Effector CD4-positive, alpha-beta T cell (primary cell): Measurements from ENCODE around the gene ACER2.
"Not testable (repeated sequence)": the region's sequence is repeated elsewhere in the genome, so short reads cannot be mapped to it uniquely, and the experiment has no call there.

Experiments
- DNase-seq: peaks from one replicate; pipeline ENCODE4 v3.0.0-alpha.2; 2020
- total RNA-seq: gene quantifications from one replicate; lab custom pipeline; 2026; lab: John Stamatoyannopoulos, UW

ACER2 gene
- 3.6 reads per million, percentile 14 among the genes with 10 or more reads in this experiment for total RNA-seq

GRCh38 chr9:19408693-19409400 lies at the start of gene ACER2:
TSS of gene ACER2 (plus strand) at chr9:19409009. CDS start at chr9:19409085, 76 bp downstream.
- peak; percentile 88 for DNase-seq

GRCh38 chr9:19369107-19369506 lies 39.7 kb upstream of the ACER2 start:
- DNase-seq: no peak

- no peak for DNase-seq
Observed at GRCh38 chr9:19371942-19372341, 36.9 kb upstream of the ACER2 start.

GRCh38 chr9:19372567-19372966 lies 36.2 kb upstream of the ACER2 start:
- DNase-seq: no peak

GRCh38 chr9:19373527-19373926 lies 35.3 kb upstream of the ACER2 start:
- DNase-seq: no peak

GRCh38 chr9:19375538-19375937 lies 33.3 kb upstream of the ACER2 start:
- DNase-seq: no peak

- no peak for DNase-seq
Observed at GRCh38 chr9:19376931-19377330, 31.9 kb upstream of the ACER2 start.

- DNase-seq: no peak
Observed at GRCh38 chr9:19378164-19378563, 30.6 kb upstream of the ACER2 start.

GRCh38 chr9:19378647-19379046 lies 30.2 kb upstream of the ACER2 start:
- DNase-seq: no peak

- DNase-seq: no peak
Observed at GRCh38 chr9:19379283-19379682, 29.5 kb upstream of the ACER2 start.

GRCh38 chr9:19379697-19380046 lies 29.1 kb upstream of the ACER2 start:
- peak; percentile 32 for DNase-seq

- DNase-seq: no peak
Observed at GRCh38 chr9:19380826-19381075, 28.1 kb upstream of the ACER2 start.

GRCh38 chr9:19381656-19382055 lies 27.2 kb upstream of the ACER2 start:
- DNase-seq: no peak

GRCh38 chr9:19385212-19385611 lies 23.6 kb upstream of the ACER2 start:
- not testable (repeated sequence) for DNase-seq

- no peak for DNase-seq
Observed at GRCh38 chr9:19385786-19386501, 22.9 kb upstream of the ACER2 start.

- DNase-seq: no peak
Observed at GRCh38 chr9:19386502-19387044, 22.2 kb upstream of the ACER2 start.

GRCh38 chr9:19387317-19387716 lies 21.5 kb upstream of the ACER2 start:
- no peak for DNase-seq

GRCh38 chr9:19389539-19389938 lies 19.3 kb upstream of the ACER2 start:
- not testable (repeated sequence) for DNase-seq

GRCh38 chr9:19397845-19398244 lies 11.0 kb upstream of the ACER2 start:
- no peak for DNase-seq

- DNase-seq: not testable (repeated sequence)
Observed at GRCh38 chr9:19403231-19403630, 5.6 kb upstream of the ACER2 start.

- no peak for DNase-seq
Observed at GRCh38 chr9:19404283-19405075, 4.3 kb upstream of the ACER2 start.

GRCh38 chr9:19405771-19406170 lies 3.0 kb upstream of the ACER2 start:
- DNase-seq: no peak

- peak; percentile 5 for DNase-seq
Observed at GRCh38 chr9:19408316-19408692, 505 bp upstream of the ACER2 start.
